GM23248 (cell line): Measurements from ENCODE around the gene ODAPH. TPM values are rescaled to one million over a fixed set of nuclear protein-coding genes. Genes with fewer than 3 reads are reported as not detected.

Experiments used
- DNase-seq: peaks from one replicate; pipeline ENCODE4 v3.0.0-alpha.2; 2015
- H2AFZ ChIP-seq: fragments of 200-600 bp; sonication (generic); 2 replicates; pipeline ENCODE4 v1.6.1; 2016; ENCODE audit warnings: antibody characterized with exemption
- H3F3A ChIP-seq: fragments of 200-600 bp; sonication (generic); 2 replicates; pipeline ENCODE4 v1.6.1; 2016; ENCODE audit warnings: mild to moderate bottlenecking, antibody characterized with exemption, mixed run types; ENCODE audit not compliant: insufficient read depth
- H3K27ac ChIP-seq: fragments of 200-600 bp; sonication (generic); 2 replicates; pipeline ENCODE4 v1.5.1; 2016; ENCODE audit warnings: mild to moderate bottlenecking
- H3K27me3 ChIP-seq: fragments of 200-600 bp; sonication (generic); replicated peaks from 2 replicates; pipeline ENCODE4 v1.6.1; 2016; ENCODE audit warnings: mild to moderate bottlenecking; ENCODE audit not compliant: insufficient read depth
- H3K36me3 ChIP-seq: fragments of 200-600 bp; sonication (generic); 2 replicates; pipeline ENCODE4 v1.6.1; 2016; ENCODE audit warnings: low read depth, mild to moderate bottlenecking
- H3K4me1 ChIP-seq: fragments of 200-600 bp; sonication (generic); 2 replicates; pipeline ENCODE4 v1.6.1; 2016; ENCODE audit warnings: mild to moderate bottlenecking; ENCODE audit not compliant: insufficient read depth
- H3K4me2 ChIP-seq: fragments of 200-600 bp; sonication (generic); one replicate; pipeline ENCODE4 v1.6.1; 2016; ENCODE audit warnings: mild to moderate bottlenecking; ENCODE audit not compliant: unreplicated experiment
- H3K4me3 ChIP-seq: fragments of 200-600 bp; sonication (generic); 2 replicates; pipeline ENCODE4 v1.5.1; 2016; ENCODE audit warnings: mild to moderate bottlenecking
- H3K79me2 ChIP-seq: fragments of 200-600 bp; sonication (generic); 2 replicates; pipeline ENCODE4 v1.6.1; 2016; ENCODE audit warnings: mild to moderate bottlenecking; ENCODE audit not compliant: insufficient read depth
- H3K9ac ChIP-seq: fragments of 200-600 bp; sonication (generic); 2 replicates; pipeline ENCODE4 v1.6.1; 2016; ENCODE audit warnings: mild to moderate bottlenecking
- H3K9me2 ChIP-seq: fragments of 200-600 bp; sonication (generic); 2 replicates; pipeline ENCODE4 v1.6.1; 2016; ENCODE audit warnings: mixed run types, mild to moderate bottlenecking, moderate library complexity; ENCODE audit not compliant: insufficient read depth
- H3K9me3 ChIP-seq: fragments of 200-600 bp; sonication (generic); one replicate; pipeline ENCODE4 v1.6.1; 2017; ENCODE audit warnings: low read depth
- H4K20me1 ChIP-seq: fragments of 200-600 bp; sonication (generic); 2 replicates; pipeline ENCODE4 v1.6.0; 2016; ENCODE audit not compliant: insufficient read depth
- EZH2 ChIP-seq: fragments of 200-600 bp; sonication (generic); IDR thresholded peaks from 2 replicates; pipeline ENCODE4 v1.6.1; 2018; ENCODE audit warnings: antibody characterized with exemption, mild to moderate bottlenecking; ENCODE audit not compliant: insufficient read depth, poor library complexity, severe bottlenecking
- EZH2phosphoT487 ChIP-seq: fragments of 200-600 bp; sonication (generic); IDR thresholded peaks from 2 replicates; pipeline ENCODE4 v1.6.1; 2018; ENCODE audit warnings: antibody characterized with exemption, moderate library complexity, mild to moderate bottlenecking, low read depth; ENCODE audit not compliant: insufficient read depth
- WGBS, 2 experiments: methylation state at CpG; one replicate each; pipeline ENCODE4 v1.1.6; 2015 to 2017; ENCODE audit warnings: low lambda C conversion rate in 2 of 2, low coverage in 1 of 2; ENCODE audit errors: missing lambda C conversion rate in 2 of 2; 5-methylcytosine and 5-hydroxymethylcytosine counted together
- in situ Hi-C: fragments of 300-500 bp; cut with MboI; formaldehyde crosslinking; loops from 2 replicates; pipeline ENCODE4 v1.15.0; 2020
- polyA plus RNA-seq: library from polyadenylated mRNA; unstranded; fragments of >200 nt; fragmentation: Nextera tagmentation; extraction: Ambion mirVana; gene quantifications from 2 replicates; pipeline ENCODE4 v1.2.1, GENCODE V29; 2016
- total RNA-seq: library from RNA; depleted of rRNA; stranded (reverse); fragments of >200 nt; shearing (Covaris generic); gene quantifications from 2 replicates; pipeline ENCODE4 v1.2.3, GENCODE V29; 2014; rRNA removed

The ODAPH gene
- total and polyA plus RNA-seq, 2 experiments from 2014 or later, result not detected

GRCh38 chr4:75605928-75606327 is 50.1 kb downstream of the ODAPH start:
- Histone ChIP-seq H3K79me2 (no peaks in the 10 kb centered on the region), H3K9ac (no peak overlapping the region), H3K9me2 (no peaks in the 10 kb centered on the region), H3K4me1 (no peaks in the 10 kb centered on the region), H3K36me3 (no peaks in the 10 kb centered on the region), H3K4me2 (no peak overlapping the region), H3K9me3 (no peaks in the 10 kb centered on the region), H3K4me3 (no peak overlapping the region), H2AFZ (no peak overlapping the region), H4K20me1 (no peaks in the 10 kb centered on the region), H3K27ac (no peak overlapping the region), H3K27me3 (no peaks in the 10 kb centered on the region), H3F3A (no peaks in the 10 kb centered on the region)
- in situ Hi-C loops, result no loop called here
- no peak for DNase-seq
- WGBS, 2 experiments, result 55 to 95% methylated on average over 1 to 4 of the region's 4 CpGs
- TF ChIP-seq EZH2phosphoT487, result no peak
- no peak for TF ChIP-seq EZH2

DNA sequence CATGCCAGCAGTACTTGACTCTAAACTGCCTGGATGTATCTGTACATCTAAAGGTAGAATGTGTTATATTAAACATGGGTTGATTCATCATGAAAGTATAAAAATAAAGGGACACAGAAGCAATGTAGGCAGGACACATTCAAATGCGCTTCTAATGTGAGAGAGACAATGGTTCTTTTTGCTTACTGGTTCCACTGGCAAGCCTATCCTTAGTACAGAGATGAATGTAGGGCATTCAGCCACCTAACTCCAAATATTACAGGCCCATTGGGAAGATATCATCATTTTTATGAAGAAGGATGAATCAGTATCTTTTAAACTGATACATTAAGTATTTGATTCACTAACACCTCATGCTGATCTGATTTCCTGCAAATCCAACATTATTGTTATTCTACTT is 56.4 kb downstream of the ODAPH start:
- Histone ChIP-seq H3K36me3 (no peaks in the 10 kb centered on the region), H3F3A (no peaks in the 10 kb centered on the region), H4K20me1 (no peaks in the 10 kb centered on the region), H3K4me1 (no peaks in the 10 kb centered on the region), H3K9me3 (no peaks in the 10 kb centered on the region), H3K9ac (no peak overlapping the region), H3K27me3 (no peaks in the 10 kb centered on the region), H3K79me2 (no peaks in the 10 kb centered on the region), H3K4me2 (no peak overlapping the region), H3K4me3 (no peak overlapping the region), H2AFZ (no peak overlapping the region), H3K27ac (no peak overlapping the region), H3K9me2 (no peaks in the 10 kb centered on the region)
- in situ Hi-C loops, result no loop called here
- TF ChIP-seq EZH2phosphoT487, result no peak
- TF ChIP-seq EZH2, result no peak
- 60 to 87% methylated on average over 1 of the region's 1 CpG for WGBS, 2 experiments
- no peak for DNase-seq

Other genes starting within 250 kb of the ODAPH start
- gene RCHY1, start 41.7 kb upstream of the ODAPH start, total RNA-seq, result 10.5 and 23.6 TPM in 2 replicates
- 16.9 and 18.8 TPM in 2 replicates for gene RCHY1, start 41.7 kb upstream of the ODAPH start, polyA plus RNA-seq
- gene THAP6, start 41.6 kb upstream of the ODAPH start, total RNA-seq, result 17.3 and 23.5 TPM in 2 replicates
- gene THAP6, start 41.6 kb upstream of the ODAPH start, polyA plus RNA-seq, result 13.2 TPM in 2 replicates
- gene CDKL2, start 74.5 kb downstream of the ODAPH start, total RNA-seq, result not detected in 2 replicates
- not detected in 2 replicates for gene CDKL2, start 74.5 kb downstream of the ODAPH start, polyA plus RNA-seq
- 129 and 133 TPM in 2 replicates for gene G3BP2, start 117.3 kb downstream of the ODAPH start, total RNA-seq
- gene G3BP2, start 117.3 kb downstream of the ODAPH start, polyA plus RNA-seq, result 33.1 and 36.0 TPM in 2 replicates
- 117 and 208 TPM in 2 replicates for gene USO1, start 168.5 kb downstream of the ODAPH start, total RNA-seq
- 72.0 and 74.2 TPM in 2 replicates for gene USO1, start 168.5 kb downstream of the ODAPH start, polyA plus RNA-seq